Myocyte (in vitro differentiated cells): ENCODE data around the gene CHRD. TPM values are rescaled to one million over a fixed set of nuclear protein-coding genes. Genes with fewer than 3 reads are reported as not detected.
"Not testable (repeated sequence)": the region's sequence is repeated elsewhere in the genome, so short reads cannot be mapped to it uniquely, and the experiment has no call there.

Experiments
- DNase-seq: peaks from one replicate; pipeline ENCODE4 v3.0.0-alpha.2; 2012; ENCODE audit warnings: low read depth
- polyA plus RNA-seq: library from polyadenylated mRNA; unstranded; fragments of >200 nt; gene quantifications from one replicate; pipeline ENCODE4 v1.2.1, GENCODE V29; 2012; ENCODE audit warnings: missing spikeins
- total RNA-seq: library from RNA; depleted of rRNA; stranded (reverse); fragments of >200 nt; gene quantifications from 2 replicates; pipeline ENCODE4 v1.2.3, GENCODE V29; 2014

Gene CHRD
- total RNA-seq = 8.4 and 18.8 TPM in 2 replicates
- 15.9 TPM for polyA plus RNA-seq

DNA sequence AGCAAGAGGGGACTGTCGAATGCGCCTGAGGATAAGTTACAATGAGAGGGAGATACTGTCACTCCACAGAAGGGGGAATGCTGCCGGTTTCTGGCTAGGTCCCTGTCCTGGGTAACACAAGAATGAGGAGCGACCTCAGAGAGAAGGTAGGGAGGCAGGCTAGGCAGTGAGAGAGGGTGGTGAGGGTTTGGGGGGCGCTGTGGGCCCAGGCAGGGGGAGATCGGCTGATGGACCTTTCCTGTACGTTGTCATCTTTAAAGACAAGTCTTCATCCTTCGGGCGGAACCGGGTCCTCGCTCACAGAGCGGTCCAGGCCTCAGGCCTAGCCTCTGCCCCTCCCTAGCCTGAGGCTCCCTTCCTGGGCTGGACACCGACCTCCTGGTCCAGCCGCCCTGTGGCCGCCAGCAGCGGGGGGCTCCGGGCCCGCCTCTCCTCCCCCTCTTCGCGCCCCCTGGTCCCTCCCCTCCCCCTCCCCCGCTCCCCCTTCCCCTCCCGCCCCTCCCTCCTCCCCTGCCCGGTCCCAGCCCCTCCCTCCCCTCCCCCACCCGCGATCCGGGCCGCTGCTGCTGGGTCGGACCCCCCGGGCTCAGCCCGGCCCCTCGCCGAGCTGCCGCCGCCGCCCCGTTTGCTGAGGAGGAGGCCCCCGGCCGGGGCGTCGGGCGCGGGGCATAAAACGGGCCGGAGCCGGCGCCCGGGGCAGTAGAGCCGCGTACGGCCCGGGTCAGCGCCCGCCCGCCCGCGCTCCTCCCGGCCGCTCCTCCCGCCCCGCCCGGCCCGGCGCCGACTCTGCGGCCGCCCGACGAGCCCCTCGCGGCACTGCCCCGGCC is at the start of gene CHRD:
CHRD (plus strand) TSS at position 697 of the 827 bp plus-strand sequence. CDS start 265 bp downstream, outside the sequence.
- no peak for DNase-seq

DNA sequence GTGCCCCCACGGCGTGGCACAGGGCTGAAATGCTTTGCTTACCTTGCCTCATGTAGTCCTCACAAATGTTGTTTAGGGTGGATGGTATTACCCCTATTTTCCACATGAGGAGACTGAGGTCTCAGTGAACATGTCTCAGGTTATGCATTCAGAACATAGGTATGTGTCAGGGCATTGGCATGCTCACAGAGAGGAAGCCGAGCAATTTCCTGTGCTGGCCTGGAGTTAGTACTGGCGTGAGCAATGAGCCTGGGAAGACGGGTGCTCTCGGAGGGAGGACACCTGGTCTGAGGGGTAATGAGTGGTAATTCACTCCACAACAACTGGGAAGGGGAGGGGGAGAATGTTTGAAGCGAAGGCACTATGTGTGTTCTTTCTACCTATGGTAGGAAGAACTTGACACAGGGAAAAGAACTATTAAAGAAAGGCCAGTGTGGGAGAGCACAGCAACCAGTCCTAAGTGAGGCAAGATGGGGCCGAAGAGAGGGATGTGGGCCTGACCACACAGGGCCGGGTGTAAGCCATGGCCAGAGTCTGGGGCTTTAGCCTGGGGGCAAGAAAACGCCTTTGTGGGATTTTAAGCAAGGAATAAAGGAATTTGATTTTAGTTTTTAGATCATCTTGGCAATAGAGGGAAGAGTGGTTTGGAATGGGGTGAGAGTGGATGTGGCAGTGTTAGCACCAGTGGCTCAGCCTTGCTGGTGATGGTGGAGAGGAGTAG is 47.3 kb upstream of the CHRD start:
- DNase-seq = peak; percentile 37

DNA sequence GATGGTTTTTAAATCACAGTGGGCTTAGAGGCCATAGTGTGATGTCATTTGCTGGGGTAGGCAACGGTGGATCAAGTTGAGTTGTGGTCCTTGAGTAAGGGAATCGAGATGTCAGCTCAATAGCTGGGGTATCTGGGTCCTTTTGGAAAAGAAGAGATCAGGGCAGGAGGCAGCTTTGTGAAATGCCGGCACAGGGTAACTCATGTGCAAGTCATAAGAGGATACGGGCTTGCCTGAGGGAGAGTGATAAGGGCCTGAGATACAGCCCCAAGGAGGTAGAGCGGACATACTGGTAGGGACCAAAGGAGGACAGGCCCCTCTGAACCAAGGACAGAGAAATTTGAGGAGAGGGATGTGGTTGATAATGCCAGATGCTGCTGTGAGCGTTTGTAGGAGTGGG is 46.7 kb upstream of the CHRD start:
- no peak for DNase-seq

DNA sequence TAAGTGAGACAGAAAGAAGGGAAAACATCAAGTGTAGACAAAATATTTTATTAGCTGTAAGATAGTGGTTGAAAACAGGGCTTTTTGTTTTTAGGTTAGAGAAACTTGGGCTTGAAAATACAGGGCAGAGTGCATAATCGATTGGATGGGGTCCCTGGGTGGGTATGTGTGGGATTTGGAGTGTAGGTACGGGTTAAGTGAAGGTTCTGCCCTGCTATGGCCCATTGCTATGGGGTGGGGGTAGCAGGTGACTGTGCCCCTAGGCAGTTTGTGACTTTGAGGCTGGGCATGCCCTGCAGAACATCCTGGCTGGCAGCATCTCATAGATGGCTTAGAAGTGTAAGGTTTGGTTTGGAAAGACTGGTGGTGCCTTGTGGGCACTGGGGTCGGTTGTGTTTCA is 46.2 kb upstream of the CHRD start:
- DNase-seq = no peak

DNA sequence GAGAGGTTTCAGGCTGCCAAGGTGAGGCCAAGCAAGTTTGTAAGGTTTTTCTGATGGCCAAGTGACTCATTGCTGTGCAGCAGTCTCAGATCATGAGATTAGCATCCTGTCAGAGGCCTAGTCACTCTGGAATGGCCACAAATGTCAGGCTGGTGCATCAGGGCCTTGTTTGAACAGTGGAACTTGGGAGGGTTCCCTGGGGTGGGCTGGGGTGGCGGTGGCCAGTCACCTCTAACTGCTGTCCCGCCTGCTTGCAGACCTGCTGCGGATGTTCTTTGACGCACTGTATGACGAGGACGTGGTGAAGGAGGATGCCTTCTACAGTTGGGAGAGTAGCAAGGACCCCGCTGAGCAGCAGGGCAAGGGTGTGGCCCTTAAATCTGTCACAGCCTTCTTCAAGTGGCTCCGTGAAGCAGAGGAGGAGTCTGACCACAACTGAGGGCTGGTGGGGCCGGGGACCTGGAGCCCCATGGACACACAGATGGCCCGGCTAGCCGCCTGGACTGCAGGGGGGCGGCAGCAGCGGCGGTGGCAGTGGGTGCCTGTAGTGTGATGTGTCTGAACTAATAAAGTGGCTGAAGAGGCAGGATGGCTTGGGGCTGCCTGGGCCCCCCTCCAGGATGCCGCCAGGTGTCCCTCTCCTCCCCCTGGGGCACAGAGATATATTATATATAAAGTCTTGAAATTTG is 45.2 kb upstream of the CHRD start:
- peak; percentile 54 for DNase-seq

DNA sequence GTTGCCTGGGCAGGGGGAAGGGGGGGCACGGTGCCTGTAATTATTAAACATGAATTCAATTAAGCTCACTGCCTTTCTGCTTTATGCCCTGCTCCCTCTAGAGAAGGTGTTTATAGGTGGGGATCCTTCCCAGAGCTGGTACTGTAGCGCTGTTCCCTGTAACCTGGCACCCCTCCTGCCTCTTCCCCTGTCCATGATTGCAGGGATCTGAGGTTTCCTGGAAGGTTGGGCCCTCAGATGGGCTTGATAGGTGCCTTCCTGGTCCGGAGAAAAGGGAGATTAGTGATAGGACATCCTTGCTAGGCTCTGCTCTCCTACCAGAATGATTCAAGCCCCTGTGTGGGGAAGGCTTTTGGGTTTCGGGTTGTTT is 44.6 kb upstream of the CHRD start:
- DNase-seq = no peak

DNA sequence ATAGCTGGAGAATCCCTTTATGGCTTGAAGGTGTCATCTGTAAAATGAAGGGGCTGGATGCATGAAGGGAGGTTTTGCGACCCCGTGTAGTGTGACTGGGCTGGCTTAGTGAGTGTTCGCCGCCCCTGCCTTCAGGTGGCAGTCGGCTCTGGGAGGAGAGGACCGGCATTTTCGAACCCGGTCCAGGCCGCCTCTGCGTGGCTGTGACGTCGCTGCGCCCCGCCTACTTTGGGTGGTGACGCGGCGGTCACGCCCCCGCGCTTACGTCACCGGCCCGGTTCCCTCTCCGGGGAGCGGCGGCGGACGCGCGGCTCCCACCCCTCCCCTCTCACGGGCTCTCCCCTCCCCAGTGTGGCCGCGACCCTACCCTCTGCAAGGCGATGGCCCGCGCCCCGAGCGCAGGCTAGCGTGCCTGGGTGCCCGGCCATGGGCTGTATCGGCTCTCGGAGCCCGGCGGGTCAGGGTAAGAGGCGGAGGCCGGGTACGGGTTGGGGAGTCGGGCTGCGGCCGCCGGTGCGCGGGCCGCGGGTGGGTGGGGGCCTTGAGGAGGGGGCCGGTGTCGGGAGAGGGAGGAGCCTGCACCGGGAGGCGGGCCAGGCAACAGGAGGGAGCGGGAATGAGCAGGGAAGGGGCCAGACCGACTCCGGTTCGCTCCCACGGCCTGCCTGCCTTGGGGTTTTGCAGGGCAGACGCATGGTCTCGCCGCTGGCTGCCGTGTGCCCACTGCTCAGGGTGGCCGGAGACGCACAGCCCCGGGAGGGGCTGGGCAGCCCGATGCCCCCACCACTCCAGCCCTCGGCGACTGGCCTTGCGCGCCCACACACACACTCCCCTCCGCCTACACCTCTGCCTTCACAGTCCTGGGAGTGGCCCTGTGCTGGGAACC is 44.0 kb upstream of the CHRD start:
- DNase-seq = peak; percentile 63

DNA sequence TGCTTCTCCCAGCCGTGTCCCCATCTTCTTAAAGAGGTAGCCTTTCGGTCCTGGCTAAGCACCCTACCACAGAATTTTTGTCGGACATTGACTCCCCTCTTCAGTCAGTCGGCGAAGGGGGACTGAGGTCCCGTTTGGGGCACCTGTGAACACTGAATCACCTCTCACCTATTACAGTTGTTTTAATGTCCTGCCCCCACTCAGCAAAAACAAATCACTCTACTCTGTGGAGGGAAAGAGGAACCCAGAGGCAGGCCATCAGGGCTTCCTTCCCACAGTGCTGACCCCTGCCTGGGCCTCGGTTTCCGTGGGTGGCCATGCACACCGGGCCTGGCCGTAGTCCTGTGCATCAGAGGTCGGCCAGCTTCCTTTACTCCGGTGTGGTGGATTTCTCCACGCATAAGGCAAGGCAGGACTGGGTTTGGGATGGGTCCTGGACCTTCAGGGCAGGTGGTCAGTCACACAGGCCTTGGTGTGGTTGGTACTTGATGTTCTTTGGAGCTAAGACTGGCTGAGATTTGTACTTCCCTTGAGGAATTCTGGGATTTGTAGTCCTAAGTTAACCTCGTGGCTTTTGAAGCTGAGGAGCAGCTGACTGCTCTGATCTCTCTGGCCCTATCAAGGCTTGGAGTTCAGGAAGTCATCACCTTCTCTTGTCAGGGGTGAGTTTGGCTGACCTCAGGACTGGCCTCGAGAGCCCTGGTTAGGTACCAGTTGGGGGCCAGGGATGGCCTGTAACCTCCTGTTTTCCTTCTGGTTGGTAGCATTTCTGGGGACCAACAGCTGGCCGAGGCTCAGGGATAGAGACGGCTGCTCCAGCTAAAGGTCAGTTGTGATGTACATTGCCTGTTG is 43.1 kb upstream of the CHRD start:
- peak; percentile 63 for DNase-seq

DNA sequence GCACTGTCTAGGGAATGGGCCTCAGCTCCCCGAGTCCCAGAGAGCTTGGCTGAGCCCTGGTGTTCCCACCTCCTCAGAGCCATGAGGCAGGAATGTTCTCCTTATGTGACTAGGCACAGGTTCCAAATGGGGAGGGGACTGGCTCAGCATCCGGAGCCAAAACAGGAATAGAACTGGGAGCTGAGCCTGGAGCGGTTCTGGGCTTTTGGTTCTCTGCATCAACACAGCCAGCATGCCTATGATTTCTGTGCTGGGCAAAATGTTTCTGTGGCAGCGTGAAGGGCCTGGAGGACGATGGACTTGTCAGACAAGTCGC is 42.5 kb upstream of the CHRD start, which contains the start of gene FAM131A:
FAM131A (plus strand) TSS at position 202 of the 316 bp plus-strand sequence; CDS start at position 233, 31 bp downstream.
- DNase-seq = no peak

DNA sequence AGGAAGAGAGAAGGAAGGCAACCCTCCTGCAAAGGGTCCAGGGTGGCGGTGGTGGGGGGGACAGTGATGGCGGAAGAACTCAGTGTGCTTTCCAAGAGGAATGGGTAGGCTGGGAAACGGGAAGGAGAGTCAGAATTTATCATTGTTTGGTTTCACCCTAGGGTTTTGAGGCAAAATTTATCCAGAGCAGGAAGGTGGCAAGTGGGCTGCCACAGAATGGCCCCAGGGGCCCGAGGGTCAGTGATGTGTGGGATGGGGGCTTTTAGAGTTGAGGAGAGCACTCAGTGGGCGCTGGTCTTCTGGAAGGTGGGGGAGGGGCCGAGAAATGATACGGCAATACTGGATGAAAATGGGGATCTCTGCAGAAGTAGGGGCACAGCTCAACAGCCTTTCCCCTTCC is 41.9 kb upstream of the CHRD start:
- DNase-seq = no peak

DNA sequence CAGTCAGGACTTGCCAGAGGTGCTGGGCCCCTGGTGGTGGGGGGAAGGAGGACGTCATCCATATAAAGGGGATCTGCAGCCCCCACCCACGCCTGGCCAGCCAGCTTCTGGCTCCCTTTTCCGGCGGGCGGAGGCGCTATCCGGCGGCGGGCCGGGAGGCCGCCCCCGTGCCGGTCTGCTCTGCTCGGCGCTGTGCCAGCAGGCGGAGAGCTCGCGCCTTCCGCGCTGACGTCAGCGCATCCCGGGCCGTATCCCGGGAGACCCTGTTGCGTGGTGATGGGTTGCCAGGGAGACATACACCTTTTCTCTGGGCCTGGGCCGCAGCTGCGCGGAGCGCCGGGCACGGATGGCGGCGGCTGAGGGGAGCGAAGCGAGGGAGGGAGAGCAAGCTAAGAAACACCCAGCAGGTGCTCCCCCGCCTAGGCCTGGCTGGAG is 41.3 kb upstream of the CHRD start:
- no peak for DNase-seq

DNA sequence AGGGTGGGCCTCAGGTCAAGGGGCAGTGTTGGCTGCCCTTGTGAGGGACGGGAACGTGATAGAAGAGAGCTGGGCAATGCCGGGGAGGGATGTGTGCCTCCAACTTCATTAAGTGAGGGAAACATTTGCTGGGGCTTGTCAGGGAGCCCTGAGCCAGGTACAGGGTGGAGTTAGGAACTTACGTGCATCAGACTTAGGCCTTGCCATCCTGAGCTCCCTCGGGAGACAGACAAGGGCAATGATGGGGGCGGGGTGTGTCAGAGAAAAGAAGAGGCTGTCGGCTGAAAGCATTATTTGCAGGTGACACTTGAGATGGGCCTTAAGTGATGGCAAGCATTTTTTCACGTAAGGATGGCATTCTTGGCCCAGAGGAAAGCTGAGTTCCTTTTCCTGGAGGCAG is 40.9 kb upstream of the CHRD start:
- no peak for DNase-seq

DNA sequence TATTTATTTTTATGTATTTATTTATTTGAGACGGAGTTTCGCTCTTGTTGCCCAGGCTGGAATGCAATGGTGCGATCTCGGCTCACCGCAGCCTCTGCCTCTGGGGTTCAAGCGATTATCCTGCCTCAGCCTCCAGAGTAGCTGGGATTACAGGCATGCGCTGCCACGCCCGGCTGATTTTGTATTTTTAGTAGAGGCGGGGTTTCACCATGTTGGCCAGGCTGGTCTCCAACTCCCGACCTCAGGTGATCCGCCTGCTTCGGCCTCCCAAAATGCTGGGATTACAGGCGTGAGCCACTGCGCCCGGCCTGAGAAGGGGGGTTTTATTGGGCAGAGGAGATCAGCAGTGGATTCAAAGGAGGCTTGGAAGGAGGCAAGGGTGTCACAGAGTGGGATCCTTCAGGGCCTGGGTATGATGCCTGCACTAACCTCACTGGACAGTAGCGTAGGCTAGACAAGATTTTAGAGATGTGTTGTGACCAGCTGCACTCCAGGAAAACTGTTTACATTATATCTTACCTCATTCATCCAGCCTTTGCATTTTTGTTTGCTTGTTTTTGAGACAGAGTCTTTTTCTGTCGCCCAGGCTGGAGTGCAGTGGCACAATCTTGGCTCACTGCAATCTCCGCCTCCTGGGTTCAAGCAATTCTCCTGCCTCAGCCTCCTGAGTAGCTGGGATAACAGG is 40.3 kb upstream of the CHRD start:
- not testable (repeated sequence) for DNase-seq

DNA sequence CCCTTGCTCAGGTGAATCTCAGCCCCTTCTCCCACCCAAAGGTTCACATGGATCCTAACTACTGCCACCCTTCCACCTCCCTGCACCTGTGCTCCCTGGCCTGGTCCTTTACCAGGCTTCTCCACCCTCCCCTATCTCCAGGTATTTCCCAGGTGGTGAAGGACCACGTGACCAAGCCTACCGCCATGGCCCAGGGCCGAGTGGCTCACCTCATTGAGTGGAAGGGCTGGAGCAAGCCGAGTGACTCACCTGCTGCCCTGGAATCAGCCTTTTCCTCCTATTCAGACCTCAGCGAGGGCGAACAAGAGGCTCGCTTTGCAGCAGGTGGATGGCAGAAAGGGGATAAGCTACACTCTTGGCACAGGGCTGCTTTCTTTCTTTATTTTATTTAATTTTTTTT is 37.9 kb upstream of the CHRD start:
- no peak for DNase-seq

DNA sequence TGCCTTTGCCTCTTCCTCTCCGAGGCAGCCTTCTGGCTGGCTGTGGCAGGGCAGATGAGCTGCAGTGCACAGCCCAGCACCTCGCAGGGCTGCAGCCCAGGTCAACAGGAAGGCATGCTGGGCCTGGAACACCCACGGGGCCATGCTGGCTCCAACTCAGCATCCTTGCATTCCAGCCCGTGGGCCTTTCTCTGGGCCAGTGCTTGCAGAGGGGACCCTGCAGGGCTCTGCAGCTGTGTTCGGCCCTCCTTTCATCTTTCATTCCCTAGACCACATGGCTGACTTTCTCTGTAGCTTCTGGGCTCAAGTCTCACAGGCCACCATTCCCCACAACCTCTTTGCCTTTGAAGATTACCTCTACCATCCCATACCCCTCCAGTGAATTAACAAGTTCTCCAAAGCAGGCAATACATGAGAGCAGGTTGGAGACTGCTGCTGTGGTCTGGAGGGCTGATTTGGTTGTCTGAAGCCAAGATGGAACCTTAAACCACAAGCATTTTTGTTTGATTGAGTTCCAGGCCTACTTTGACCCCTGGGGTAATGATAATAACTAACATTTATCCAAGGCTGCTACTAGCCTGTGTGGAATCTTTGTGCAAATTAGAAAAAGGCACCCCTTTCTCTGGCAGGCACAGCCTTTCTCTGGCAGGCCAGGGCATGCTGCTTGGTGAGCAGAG is 36.5 kb upstream of the CHRD start:
- DNase-seq = no peak

DNA sequence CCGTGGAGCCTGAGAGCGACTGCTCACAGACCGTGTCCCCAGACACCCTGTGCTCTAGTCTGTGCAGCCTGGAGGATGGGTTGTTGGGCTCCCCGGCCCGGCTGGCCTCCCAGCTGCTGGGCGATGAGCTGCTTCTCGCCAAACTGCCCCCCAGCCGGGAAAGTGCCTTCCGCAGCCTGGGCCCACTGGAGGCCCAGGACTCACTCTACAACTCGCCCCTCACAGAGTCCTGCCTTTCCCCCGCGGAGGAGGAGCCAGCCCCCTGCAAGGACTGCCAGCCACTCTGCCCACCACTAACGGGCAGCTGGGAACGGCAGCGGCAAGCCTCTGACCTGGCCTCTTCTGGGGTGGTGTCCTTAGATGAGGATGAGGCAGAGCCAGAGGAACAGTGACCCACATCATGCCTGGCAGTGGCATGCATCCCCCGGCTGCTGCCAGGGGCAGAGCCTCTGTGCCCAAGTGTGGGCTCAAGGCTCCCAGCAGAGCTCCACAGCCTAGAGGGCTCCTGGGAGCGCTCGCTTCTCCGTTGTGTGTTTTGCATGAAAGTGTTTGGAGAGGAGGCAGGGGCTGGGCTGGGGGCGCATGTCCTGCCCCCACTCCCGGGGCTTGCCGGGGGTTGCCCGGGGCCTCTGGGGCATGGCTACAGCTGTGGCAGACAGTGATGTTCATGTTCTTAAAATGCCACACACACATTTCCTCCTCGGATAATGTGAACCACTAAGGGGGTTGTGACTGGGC is 35.1 kb upstream of the CHRD start:
- no peak for DNase-seq

DNA sequence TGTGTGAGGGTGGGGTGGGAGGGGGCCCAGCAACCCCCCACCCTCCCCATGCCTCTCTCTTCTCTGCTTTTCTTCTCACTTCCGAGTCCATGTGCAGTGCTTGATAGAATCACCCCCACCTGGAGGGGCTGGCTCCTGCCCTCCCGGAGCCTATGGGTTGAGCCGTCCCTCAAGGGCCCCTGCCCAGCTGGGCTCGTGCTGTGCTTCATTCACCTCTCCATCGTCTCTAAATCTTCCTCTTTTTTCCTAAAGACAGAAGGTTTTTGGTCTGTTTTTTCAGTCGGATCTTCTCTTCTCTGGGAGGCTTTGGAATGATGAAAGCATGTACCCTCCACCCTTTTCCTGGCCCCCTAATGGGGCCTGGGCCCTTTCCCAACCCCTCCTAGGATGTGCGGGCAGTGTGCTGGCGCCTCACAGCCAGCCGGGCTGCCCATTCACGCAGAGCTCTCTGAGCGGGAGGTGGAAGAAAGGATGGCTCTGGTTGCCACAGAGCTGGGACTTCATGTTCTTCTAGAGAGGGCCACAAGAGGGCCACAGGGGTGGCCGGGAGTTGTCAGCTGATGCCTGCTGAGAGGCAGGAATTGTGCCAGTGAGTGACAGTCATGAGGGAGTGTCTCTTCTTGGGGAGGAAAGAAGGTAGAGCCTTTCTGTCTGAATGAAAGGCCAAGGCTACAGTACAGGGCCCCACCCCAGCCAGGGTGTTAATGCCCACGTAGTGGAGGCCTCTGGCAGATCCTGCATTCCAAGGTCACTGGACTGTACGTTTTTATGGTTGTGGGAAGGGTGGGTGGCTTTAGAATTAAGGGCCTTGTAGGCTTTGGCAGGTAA is 34.3 kb upstream of the CHRD start:
- DNase-seq = peak; percentile 71
